Activated T-cell treated with anti-CD3 and anti-CD28 coated beads for 48 hours (primary cell): Measurements from ENCODE around the gene PODN.

Experiments used
- DNase-seq: peaks from one replicate; pipeline ENCODE4 v3.0.0-alpha.2; 2020; ENCODE audit warnings: low read depth

PODN gene

GRCh38 chr1:53114581-53115400, 52.8 kb downstream of the PODN start:
- no peak for DNase-seq

GRCh38 chr1:53115403-53116306, 53.6 kb downstream of the PODN start:
- DNase-seq, result no peak

GRCh38 chr1:53116307-53116810, 54.3 kb downstream of the PODN start:
- no peak for DNase-seq

GRCh38 chr1:53116933-53117600, 55.1 kb downstream of the PODN start:
- DNase-seq, result no peak

- DNase-seq, result no peak
These were observed 55.8 kb downstream of the PODN start for GRCh38 chr1:53117836-53118235.

GRCh38 chr1:53120659-53121058, 58.6 kb downstream of the PODN start:
- DNase-seq, result no peak

GRCh38 chr1:53121319-53122172, 59.5 kb downstream of the PODN start:
- peak; percentile 17 for DNase-seq

- no peak for DNase-seq
These were observed 60.3 kb downstream of the PODN start for GRCh38 chr1:53122201-53122885.

- no peak for DNase-seq
These were observed 61.0 kb downstream of the PODN start for GRCh38 chr1:53122961-53123413.

GRCh38 chr1:53123453-53124140, 61.6 kb downstream of the PODN start:
- no peak for DNase-seq

GRCh38 chr1:53125122-53125521, 63.1 kb downstream of the PODN start:
- DNase-seq, result no peak

GRCh38 chr1:53125623-53126360, 63.8 kb downstream of the PODN start:
- DNase-seq, result no peak

GRCh38 chr1:53126495-53126894, 64.5 kb downstream of the PODN start:
- DNase-seq, result no peak

GRCh38 chr1:53127546-53127945, 65.5 kb downstream of the PODN start:
- no peak for DNase-seq

- no peak for DNase-seq
These were observed 66.4 kb downstream of the PODN start for GRCh38 chr1:53128401-53128800.

GRCh38 chr1:53129891-53130597, 68.0 kb downstream of the PODN start:
- no peak for DNase-seq

GRCh38 chr1:53130598-53130877, 68.5 kb downstream of the PODN start:
- DNase-seq, result no peak

- DNase-seq, result no peak
These were observed 69.0 kb downstream of the PODN start for GRCh38 chr1:53130878-53131589.
